Measurements from ENCODE around the gene CNTNAP2. TPM values are rescaled to one million over a fixed set of nuclear protein-coding genes. Genes with fewer than 3 reads are reported as not detected.

Gene CNTNAP2
- total and polyA plus RNA-seq, 2 of the 13 experiments (the other 11 are each of a cell fraction or from before 2014, with no cell fraction given), result 0.40 to 0.42 TPM

DNA sequence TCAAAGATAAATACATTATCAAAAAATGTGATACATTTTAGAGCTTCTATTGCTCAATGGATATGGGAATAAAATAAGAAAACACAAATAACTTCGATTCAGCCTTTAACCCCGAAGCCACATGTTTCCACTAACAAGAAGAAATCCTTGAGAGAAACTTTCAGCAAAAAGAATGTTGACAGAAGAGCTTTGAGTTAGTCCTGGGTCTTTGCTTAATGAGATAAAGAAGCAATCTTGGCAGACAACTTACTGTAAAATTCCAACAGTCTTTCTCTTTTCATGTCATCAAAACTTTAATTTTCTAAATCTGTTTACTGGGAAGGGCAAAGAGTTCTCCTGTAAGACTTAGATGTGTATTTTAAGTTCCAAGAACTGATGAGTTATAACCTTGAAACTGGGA is 810.2 kb downstream of the CNTNAP2 start:
- in situ Hi-C loops (cut with HindIII; ENCODE audit: extremely low pct_ligation_motif_present, low pct_unique_long_range_greater_than_20kb) (no loop called here), intact Hi-C loops (cut with micrococcal nuclease; ENCODE audit: unreplicated experiment) (no loop called here)
- POLR2A ChIA-PET, result no interaction called here
- Histone ChIP-seq H3K79me2 (ENCODE audit: insufficient read depth, low read length) (no peaks in the 10 kb centered on the region), H3K4me1 (ENCODE audit: insufficient read depth, low read length) (no peaks in the 10 kb centered on the region), H3K9me3 (ENCODE audit: low read length) (peaks cover 40% of the 10 kb centered on the region), H4K20me1 (ENCODE audit: insufficient read depth, low read length) (no peaks in the 10 kb centered on the region), H2AFZ (ENCODE audit: low read length) (no peak overlapping the region), H3K4me2 (ENCODE audit: low read depth, low read length) (no peak overlapping the region), H3K27me3 (ENCODE audit: control insufficient read depth in 1 of 2, insufficient read depth in 2 of 2, low read length in 2 of 2) (no peaks in the 10 kb centered on the region), H3K9ac (ENCODE audit: insufficient read depth, low read depth, low read length) (no peak overlapping the region), H3K36me3 (replicated peaks in 1 of 2; ENCODE audit: control insufficient read depth in 1 of 2, insufficient read depth in 2 of 2, low read length in 2 of 2) (no peaks in the 10 kb centered on the region), H3K4me3 (replicated peaks in 1 of 3; ENCODE audit: insufficient read depth in 1 of 3, low read depth in 2 of 3, low read length in 3 of 3) (no peak overlapping the region), H3K27ac (ENCODE audit: extremely low read length, insufficient read depth, low read length) (no peak overlapping the region)
- FAIRE-seq (no peak), DNase-seq (ENCODE audit: low spot score) (no peak), ATAC-seq (no peak)
- CTCF ChIA-PET (ENCODE audit: low intra/inter-chr PET ratio, low total read pairs), result no interaction called here
- no TSS peak for BruUV-seq (replicated peaks)
- TF ChIP-seq ZNF329 (CRISPR knock-in tag; IDR thresholded peaks at IDR 0.05; ENCODE audit: low read depth) (no peak), NFE2L1 (CRISPR knock-in tag; IDR thresholded peaks at IDR 0.05; ENCODE audit: borderline replicate concordance) (no peak), POGZ (CRISPR knock-in tag; IDR thresholded peaks at IDR 0.05) (no peak), THAP11 (CRISPR knock-in tag; IDR thresholded peaks at IDR 0.05) (no peak), ERF (CRISPR knock-in tag; IDR thresholded peaks at IDR 0.05) (no peak), ZBTB20 (CRISPR knock-in tag; IDR thresholded peaks at IDR 0.05; ENCODE audit: borderline replicate concordance, low read depth) (no peak), ZNF446 (CRISPR knock-in tag; IDR thresholded peaks at IDR 0.05) (no peak), ZNF749 (CRISPR knock-in tag; IDR thresholded peaks at IDR 0.05; ENCODE audit: borderline replicate concordance) (no peak), GZF1 (CRISPR knock-in tag; IDR thresholded peaks at IDR 0.05) (no peak), BHLHE40 (IDR thresholded peaks at IDR 0.05; ENCODE audit: low read length) (no peak), ZC3H13 (CRISPR knock-in tag; IDR thresholded peaks at IDR 0.05) (no peak), ZSCAN21 (CRISPR knock-in tag; IDR thresholded peaks at IDR 0.05; ENCODE audit: borderline replicate concordance) (no peak)
- TF ChIP-seq, protein P1, sequence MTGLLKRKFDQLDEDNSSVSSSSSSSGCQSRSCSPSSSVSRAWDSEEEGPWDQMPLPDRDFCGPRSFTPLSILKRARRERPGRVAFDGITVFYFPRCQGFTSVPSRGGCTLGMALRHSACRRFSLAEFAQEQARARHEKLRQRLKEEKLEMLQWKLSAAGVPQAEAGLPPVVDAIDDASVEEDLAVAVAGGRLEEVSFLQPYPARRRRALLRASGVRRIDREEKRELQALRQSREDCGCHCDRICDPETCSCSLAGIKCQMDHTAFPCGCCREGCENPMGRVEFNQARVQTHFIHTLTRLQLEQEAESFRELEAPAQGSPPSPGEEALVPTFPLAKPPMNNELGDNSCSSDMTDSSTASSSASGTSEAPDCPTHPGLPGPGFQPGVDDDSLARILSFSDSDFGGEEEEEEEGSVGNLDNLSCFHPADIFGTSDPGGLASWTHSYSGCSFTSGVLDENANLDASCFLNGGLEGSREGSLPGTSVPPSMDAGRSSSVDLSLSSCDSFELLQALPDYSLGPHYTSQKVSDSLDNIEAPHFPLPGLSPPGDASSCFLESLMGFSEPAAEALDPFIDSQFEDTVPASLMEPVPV (CRISPR knock-in tag; IDR thresholded peaks at IDR 0.05), result no peak
- WGBS (ENCODE audit: low lambda C conversion rate), result 2% methylated on average over 2 of the region's 2 CpGs
